ENCODE measurements around the gene C1orf174. TPM values are rescaled to one million over a fixed set of nuclear protein-coding genes. Genes with fewer than 3 reads are reported as not detected.

Gene C1orf174
- total RNA-seq, 1 donor from 2014 or later = 45.3 TPM

DNA sequence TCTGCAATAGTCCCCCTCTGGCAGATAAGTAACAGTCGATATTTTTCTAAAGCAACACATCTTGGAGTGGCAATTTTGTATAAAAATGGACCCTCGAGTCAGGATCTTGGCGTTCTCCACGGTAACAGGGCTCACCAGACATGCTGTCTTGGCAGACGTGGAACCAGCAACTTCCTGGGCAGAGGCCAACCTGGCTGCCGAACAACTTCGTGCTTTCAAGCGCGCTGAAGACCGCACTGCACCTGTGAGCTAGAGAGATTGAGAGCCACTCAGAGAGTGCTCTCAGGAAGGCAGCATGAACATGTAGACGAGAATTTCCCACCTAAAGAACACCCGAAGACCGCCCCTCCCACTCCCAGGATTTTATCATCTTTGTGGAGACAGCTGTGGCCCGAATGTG, 7.3 kb downstream of the C1orf174 start:
- no peak overlapping the region for H3K4me3 ChIP-seq (ENCODE audit: low read depth, low read length)
- H3K27me3 ChIP-seq (ENCODE audit: control insufficient read depth, insufficient read depth, low read length) = no peaks in the 10 kb centered on the region
- DNase-seq (ENCODE audit: low read depth) = no peak
- FAIRE-seq = no peak
- TF ChIP-seq, protein P1, sequence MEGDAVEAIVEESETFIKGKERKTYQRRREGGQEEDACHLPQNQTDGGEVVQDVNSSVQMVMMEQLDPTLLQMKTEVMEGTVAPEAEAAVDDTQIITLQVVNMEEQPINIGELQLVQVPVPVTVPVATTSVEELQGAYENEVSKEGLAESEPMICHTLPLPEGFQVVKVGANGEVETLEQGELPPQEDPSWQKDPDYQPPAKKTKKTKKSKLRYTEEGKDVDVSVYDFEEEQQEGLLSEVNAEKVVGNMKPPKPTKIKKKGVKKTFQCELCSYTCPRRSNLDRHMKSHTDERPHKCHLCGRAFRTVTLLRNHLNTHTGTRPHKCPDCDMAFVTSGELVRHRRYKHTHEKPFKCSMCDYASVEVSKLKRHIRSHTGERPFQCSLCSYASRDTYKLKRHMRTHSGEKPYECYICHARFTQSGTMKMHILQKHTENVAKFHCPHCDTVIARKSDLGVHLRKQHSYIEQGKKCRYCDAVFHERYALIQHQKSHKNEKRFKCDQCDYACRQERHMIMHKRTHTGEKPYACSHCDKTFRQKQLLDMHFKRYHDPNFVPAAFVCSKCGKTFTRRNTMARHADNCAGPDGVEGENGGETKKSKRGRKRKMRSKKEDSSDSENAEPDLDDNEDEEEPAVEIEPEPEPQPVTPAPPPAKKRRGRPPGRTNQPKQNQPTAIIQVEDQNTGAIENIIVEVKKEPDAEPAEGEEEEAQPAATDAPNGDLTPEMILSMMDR (IDR thresholded peaks at IDR 0.05; ENCODE audit: insufficient read depth, low read length, severe bottlenecking) = no peak
- H3K36me3 ChIP-seq (ENCODE audit: control insufficient read depth, insufficient read depth, low read length) = peaks cover 15% of the 10 kb centered on the region

DNA sequence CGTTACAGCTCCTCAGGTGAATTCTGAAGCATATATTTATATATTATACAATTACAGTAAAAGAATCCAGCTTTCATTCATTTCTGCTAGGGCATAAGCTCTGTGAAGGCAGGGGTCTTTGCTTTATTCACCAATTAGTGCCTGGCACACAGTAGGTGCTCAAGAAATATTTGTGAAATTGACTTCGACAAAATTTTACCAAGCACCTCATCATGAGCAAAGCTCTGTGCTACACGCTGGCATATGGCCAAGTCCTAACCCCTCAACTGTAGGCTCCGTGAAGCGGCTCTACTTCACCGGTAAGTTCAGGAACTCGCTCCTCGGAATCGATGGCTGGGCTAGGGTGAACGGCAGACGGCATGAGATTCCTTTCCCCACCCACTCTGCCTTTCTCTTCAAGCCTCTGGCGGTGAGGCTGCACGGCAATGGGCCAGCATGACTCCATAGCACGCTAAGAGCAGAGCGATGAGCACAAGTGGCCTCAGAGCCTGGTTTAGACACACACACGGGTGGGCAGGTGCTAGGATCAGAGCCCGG, 8.7 kb downstream of the C1orf174 start:
- no peak for FAIRE-seq

DNA sequence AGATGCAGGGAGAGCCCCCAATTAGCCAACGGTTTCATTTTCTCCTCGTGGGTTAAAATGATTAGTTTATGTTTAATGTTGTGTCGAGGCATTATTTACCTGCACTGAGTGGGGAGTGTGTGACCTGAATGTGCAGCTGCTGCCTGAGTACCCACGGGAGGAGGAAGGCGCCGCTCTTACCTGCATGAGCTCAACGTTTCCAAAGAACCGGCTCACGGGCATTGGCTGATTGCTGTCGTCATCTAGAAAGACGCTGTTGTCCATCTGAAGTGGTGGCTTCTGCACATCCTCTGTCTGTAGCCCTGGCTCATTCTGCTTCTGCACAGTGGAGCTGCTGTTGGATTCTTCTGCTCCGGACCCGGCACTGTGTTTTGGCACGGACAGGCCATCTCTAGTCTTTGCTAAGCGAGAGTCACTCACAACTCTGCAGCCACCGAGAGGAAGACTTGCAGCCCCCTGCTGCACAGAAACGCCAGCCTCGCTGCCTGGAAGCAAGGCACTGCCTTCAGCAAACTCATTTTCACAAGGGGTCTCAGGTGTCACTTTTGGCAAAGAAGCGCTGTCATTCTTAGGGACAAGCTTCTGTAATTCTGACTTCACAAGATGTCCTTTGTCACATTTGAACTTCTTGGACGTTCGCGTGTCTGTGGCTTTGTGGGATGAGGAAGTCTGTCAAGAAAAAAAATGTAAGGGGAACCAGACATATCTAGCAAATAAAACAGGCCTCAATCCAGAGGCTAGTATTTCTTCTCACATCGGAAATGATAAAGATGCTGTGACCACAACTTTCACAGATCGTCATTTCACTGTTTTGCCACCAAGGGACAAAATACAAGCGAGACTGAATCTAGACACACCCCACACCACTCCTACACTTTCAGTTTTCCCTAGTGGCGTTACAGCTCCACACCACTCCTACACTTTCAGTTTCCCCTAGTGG, 9.4 kb downstream of the C1orf174 start:
- FAIRE-seq = no peak
- H3K27me3 ChIP-seq (ENCODE audit: control insufficient read depth, insufficient read depth, low read length) = no peaks in the 10 kb centered on the region
- TF ChIP-seq, protein P1 (IDR thresholded peaks at IDR 0.05; ENCODE audit: insufficient read depth, low read length, severe bottlenecking) = peak; percentile 34
- H3K36me3 ChIP-seq (ENCODE audit: control insufficient read depth, insufficient read depth, low read length) = peaks cover 18% of the 10 kb centered on the region
- H3K4me3 ChIP-seq (ENCODE audit: low read depth, low read length) = no peak overlapping the region
- DNase-seq (ENCODE audit: low read depth) = peak; percentile 19

More for the DNA sequence above, 8.7 kb downstream of the C1orf174 start:
- no peak for DNase-seq (ENCODE audit: low read depth)
- Histone ChIP-seq H3K36me3 (ENCODE audit: control insufficient read depth, insufficient read depth, low read length) (peaks cover 18% of the 10 kb centered on the region), H3K4me3 (ENCODE audit: low read depth, low read length) (no peak overlapping the region), H3K27me3 (ENCODE audit: control insufficient read depth, insufficient read depth, low read length) (no peaks in the 10 kb centered on the region)
- TF ChIP-seq, protein P1 (IDR thresholded peaks at IDR 0.05; ENCODE audit: insufficient read depth, low read length, severe bottlenecking) = no peak

DNA sequence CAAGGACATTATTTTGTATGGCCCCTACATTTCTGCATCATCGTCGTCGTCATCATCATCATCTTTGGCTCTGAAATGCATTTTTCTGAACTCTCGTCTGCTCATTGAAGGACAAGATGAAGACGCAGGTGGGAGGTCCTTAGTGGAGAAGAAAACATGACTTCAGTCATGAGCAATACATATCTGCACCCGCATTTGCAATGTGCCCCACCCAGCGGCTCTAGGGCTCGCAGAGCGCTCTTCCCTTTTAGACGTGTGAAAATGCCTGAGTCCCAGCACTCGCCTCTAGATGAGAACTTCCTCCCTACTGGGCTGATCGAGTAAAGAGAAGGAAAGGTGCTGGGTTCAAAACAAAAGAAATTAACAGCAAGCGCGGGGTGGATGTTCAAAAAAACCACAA, 10.1 kb downstream of the C1orf174 start:
- Histone ChIP-seq H3K36me3 (ENCODE audit: control insufficient read depth, insufficient read depth, low read length) (peaks cover 18% of the 10 kb centered on the region), H3K4me3 (ENCODE audit: low read depth, low read length) (no peak overlapping the region), H3K27me3 (ENCODE audit: control insufficient read depth, insufficient read depth, low read length) (no peaks in the 10 kb centered on the region)
- TF ChIP-seq, protein P1 (IDR thresholded peaks at IDR 0.05; ENCODE audit: insufficient read depth, low read length, severe bottlenecking) = no peak
- FAIRE-seq = no peak
- DNase-seq (ENCODE audit: low read depth) = no peak

DNA sequence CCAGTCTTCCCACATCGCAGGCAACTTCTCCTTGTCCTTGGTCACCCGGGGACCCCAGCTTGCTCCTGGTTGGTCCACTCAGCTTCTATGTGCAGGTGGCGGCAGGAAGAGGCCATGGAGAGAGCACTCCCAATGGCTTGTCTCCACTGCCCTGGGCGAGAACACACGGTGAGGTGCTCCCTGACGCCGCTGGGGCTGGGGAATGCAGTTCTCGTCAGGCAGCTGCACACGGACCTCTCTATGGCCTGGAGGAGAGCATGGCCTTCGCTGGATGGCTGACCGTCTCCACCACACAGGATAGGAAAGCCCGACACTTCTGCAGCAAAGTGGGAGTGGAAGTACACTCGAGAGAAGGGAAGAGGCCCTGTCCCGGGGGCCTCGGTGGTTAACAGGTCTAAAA, 11.8 kb downstream of the C1orf174 start:
- Histone ChIP-seq H3K4me3 (ENCODE audit: low read depth, low read length) (no peak overlapping the region), H3K27me3 (ENCODE audit: control insufficient read depth, insufficient read depth, low read length) (no peaks in the 10 kb centered on the region), H3K36me3 (ENCODE audit: control insufficient read depth, insufficient read depth, low read length) (peaks cover 18% of the 10 kb centered on the region)
- no peak for DNase-seq (ENCODE audit: low read depth)
- FAIRE-seq = no peak
- TF ChIP-seq, protein P1 (IDR thresholded peaks at IDR 0.05; ENCODE audit: insufficient read depth, low read length, severe bottlenecking) = no peak

Data from bronchial epithelial cell (primary cell).